Fibroblast of mammary gland (primary cell): ENCODE data around the gene PDXDC1.
"Not testable (repeated sequence)": the region's sequence is repeated elsewhere in the genome, so short reads cannot be mapped to it uniquely, and the experiment has no call there.

Source experiments
- DNase-seq: peaks from one replicate; pipeline ENCODE4 v3.0.0-alpha.2; 2010; ENCODE audit warnings: low read depth
- H3K4me3 ChIP-seq: 2 replicates; pipeline ENCODE4 v1.5.1; 2011; ENCODE audit warnings: low read depth, mild to moderate bottlenecking, low read length, moderate library complexity; ENCODE audit not compliant: control insufficient read depth

The PDXDC1 gene

DNA sequence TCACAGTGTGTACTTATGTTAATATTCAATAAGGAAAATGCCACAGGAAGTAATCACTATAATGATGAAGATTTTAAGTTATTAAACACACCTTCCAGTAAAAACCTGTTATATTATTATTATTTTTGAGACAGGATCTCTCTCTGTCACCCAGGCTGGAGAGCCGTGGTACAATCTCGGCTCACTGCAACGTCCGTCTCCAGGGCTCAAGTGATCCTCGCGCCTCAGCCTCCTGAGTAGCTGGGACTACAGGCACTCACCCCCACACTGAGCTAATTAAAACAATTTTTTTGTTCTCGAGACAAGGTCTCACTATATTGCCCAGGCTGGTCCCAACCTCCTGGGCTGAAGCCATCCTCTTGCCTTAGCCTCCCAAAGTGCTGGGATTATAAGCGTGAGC lies 3.5 kb downstream of the PDXDC1 start:
- H3K4me3 ChIP-seq, DNase-seq: not testable (repeated sequence)

DNA sequence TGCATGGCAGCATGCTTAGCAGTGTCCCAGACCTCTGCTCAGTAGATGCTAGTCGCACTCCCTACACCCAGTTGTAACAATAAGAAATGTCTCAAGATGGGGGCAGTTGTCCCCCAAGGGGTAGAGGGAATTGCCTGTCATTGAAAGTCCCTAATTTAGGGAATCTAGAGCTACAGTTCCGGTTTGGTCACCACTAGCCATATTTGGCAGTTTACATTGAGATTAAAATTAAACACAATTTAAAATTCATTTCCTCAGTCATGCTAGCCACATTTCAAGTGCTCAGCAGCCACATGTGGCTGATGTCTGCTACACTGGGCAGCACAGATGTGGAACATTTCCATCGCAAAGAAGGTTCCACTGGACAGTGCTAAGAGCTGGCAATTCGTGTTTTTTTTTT lies 4.1 kb downstream of the PDXDC1 start:
- not testable (repeated sequence) for H3K4me3 ChIP-seq, DNase-seq

DNA sequence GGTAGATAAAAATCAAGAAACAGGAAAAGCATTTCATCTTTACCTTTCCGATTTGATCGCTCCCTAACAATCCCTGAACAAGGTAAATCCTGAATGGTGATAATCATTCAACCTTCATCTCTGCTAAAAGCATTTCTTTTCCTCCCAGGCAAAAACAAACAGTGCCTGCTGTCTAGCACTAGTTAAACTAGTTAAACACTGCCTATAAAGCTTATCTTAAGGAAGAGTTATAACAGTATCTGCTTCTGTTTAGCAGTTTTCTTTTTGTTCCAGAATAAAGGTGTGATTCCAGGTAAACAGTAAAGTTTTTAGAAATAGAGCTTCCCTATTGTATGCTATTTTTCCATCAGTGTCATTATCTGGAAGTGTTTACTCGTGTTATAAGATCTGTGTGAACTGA lies 6.4 kb downstream of the PDXDC1 start:
- DNase-seq, H3K4me3 ChIP-seq: not testable (repeated sequence)

DNA sequence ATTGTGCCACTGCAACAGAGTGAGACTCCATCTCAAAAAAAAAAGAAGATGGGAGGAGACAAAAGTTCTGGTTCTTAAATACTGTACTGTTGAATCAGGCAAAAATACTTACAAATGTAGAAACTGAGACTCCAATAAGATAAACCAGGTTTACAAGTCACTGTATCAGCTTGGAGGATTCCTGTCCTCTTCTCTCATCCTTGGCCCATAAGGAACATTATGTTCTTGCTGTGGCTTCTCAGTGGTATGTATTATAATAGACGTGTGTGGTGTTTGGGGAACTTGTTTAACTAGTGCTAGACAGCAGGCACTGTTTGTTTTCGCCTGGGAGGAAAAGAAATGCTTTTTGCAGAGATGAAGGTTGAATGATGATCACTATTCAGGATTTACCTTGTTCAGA lies 7.7 kb downstream of the PDXDC1 start:
- not testable (repeated sequence) for H3K4me3 ChIP-seq
- peak; percentile 38 for DNase-seq

DNA sequence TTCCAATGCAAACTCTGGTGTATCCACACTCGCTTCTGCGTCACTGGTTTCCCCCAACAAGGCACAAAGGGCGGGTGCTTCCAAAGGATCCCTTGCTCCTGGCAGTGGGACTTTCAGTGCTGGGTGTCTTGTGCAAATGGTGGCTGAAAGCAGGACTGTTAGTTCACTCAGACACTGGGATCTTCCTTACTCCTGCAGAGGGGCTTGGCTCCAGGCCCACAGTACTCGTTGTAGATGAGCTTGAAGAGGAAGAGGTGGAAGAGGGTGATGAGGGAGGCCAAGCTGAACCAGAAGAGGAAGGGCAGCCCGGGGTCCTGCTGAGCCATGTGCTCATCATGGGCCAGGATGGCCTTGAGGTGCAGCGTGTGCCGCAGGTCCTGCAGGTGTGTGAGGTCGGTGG lies 13.3 kb downstream of the PDXDC1 start:
- H3K4me3 ChIP-seq, DNase-seq: not testable (repeated sequence)

DNA sequence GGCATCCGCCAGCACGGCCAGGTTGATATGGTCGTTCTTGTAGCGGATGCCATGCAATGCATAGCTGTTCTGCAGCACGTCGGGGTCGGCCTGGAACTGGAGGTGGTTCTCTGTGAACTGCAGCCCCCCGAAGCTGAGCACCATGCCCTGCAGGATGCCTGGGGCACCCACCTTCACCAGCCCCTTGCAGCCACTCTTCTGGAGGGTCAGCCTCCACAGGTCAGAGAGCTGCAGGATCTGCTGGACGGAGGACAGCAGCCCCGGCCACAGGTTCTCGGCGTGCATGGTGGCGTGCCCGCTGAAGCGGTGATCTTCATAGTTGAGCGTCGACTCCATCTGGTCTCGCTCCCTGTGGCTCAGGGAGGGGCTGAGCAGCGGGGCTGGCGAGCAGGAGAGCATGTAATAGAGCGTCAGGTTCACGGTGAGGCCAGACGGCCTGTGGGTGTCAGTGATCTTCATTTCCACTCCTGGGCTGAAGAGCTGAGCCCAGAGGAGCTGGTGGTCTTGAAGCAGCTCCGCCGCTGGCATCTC lies 13.9 kb downstream of the PDXDC1 start:
- H3K4me3 ChIP-seq, result not testable (repeated sequence)

DNA sequence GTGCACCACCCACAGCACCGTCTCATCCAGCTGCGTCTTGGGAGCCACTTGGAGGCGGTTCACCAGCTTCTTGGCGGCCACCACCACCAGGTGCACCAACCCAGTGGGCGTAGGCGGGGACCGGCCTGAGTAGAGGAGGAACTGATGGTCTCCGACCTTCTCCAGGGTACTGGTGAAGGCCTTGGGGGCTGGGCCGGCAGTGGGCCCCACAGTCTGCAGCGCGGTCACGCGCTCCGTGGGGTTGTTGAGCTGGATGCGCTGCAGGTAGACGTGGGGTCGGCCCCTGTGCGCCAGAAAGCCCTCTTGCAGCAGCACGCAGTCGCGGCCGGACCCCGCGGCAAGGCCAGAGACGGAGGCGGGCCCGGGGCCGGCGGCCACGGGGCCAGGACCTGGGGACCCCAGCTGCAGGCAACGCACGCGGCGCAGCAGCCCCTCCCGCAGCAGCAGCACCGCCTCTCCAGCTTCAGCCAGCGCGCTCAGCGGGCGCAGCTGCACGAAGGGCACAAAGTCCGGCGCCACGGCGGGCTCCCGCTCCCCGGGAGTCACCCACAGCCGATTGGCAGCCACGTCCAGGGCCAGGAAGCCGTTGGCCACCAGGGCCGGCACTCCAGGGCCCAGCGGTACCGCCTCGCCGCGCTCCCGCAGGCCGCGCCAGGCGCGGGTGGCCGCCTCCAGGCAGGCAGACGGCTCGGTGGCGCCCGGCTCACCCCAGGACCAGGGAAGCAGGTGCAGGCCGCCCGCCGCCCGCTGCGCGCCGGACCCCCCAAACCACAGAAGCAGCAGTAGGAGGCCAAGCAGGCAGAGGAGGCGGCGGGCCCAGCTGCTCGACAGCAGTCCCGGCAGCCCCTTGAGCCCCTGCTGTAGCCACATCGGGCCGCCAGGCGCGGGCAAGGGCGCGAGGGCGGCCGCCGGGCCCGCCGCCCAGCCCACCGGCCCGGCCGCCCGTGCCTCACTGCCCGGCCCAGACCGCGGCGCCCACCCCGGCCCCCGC lies 14.8 kb downstream of the PDXDC1 start:
- not testable (repeated sequence) for H3K4me3 ChIP-seq

More for the DNA sequence above, 13.9 kb downstream of the PDXDC1 start:
- DNase-seq, result not testable (repeated sequence)

DNA sequence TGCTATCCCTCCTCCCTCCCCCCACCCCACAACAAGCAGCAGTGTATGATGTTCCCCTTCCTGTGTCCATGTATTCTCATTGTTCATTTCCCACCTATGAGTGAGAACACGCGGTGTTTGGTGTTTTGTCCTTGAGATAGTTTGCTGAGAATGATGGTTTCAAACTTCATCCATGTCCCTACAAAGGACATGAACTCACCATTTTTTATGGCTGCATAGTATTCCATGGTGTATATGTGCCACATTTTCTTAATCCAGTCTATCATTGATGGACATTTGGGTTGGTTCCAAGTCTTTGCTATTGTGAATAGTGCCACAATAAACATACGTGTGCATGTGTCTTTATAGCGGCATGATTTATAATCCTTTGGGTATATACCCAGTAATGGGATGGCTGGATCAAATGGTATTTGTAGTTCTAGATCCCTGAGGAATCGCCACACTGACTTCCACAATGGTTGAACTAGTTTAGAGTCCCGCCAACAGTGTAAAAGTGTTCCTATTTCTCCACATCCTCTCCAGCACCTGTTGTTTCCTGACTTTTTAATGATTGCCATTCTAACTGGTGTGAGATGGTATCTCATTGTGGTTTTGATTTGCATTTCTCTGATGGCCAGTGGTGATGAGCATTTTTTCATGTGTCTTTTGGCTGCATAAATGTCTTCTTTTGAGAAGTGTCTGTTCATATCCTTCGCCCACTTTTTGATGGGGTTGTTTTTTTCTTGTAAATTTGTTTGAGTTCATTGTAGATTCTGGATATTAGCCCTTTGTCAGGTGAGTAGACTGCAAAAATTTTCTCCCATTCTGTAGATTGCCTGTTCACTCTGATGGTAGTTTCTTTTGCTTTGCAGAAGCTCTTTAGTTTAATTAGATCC lies 18.7 kb downstream of the PDXDC1 start:
- not testable (repeated sequence) for DNase-seq, H3K4me3 ChIP-seq

More for the DNA sequence above, 14.8 kb downstream of the PDXDC1 start:
- not testable (repeated sequence) for DNase-seq

DNA sequence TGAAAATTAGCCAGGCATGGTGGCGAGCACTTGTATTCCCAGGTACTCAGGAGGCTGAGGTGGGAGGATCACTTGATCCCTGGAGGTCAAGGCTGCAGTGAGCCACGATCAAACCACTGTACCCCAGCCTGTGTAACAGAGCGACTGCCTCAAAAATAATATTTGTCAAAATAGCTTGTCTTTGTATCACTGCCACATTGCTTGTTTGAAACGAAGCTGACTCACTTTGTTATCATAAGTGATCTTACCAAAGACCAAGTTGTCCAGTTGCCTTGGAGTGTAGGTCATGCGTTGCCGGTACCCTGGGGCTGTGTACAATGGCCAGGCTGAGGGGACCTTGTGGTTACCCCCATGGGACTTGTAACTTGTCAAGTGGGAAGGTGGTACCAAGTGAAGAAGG lies 21.9 kb downstream of the PDXDC1 start:
- H3K4me3 ChIP-seq, result not testable (repeated sequence)
- DNase-seq, result peak; percentile 46

DNA sequence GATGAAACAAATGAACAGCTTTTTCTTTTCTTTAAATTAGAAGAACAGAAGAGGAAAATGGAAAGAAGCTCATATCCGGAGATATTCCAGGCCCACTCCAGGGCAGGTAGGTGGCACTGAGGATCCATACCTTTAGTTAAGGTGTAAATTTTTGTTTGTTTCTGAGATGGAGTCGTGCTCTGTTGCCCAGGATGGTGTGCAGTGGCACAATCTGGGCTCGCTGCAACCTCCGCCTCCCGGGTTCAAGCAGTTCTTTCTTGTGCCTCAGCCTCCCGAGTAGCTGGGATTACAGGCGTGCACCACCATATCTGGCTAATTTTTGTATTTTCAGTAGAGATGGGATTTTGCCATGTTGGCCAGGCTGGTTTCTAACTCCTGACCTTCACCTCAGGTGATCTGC lies 23.5 kb downstream of the PDXDC1 start:
- H3K4me3 ChIP-seq, DNase-seq: not testable (repeated sequence)

DNA sequence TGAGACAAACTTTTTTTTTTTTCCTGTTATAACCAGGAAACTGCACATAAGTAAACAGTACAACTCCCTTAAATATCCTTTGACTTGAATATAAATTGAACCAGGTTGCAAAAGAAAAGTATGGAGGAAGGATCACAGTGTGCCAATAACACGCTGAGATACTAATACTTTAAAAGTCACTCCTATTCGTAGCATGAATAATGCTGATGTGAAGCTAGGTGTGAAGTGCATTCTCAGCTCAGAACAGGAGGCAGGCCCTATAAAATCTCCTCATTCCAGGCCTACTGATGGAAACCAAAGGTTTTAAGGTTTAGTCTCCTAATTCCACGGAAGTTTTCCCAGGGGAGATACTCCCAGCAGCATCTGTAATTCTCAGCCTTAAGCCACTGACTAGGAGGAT lies 25.0 kb downstream of the PDXDC1 start:
- DNase-seq, H3K4me3 ChIP-seq: not testable (repeated sequence)

DNA sequence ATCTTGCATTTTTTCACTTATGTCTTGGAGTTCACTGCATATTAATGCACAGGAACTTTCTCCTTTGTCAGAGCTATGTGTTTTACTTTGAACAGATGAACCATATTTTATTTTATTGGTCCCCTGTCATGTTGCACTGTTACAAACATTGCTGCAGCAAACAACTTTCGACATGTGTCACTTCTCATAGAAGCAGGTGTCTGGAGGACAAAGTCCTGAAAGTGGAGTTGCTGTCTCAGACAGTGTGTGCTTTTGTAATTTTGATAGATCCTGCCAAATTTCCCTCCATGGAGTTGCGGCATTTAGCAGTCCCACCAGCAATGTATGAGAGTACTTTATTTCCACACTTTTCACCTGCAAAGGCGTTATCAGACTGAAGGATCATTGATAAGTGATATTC lies 27.6 kb downstream of the PDXDC1 start:
- not testable (repeated sequence) for H3K4me3 ChIP-seq, DNase-seq

DNA sequence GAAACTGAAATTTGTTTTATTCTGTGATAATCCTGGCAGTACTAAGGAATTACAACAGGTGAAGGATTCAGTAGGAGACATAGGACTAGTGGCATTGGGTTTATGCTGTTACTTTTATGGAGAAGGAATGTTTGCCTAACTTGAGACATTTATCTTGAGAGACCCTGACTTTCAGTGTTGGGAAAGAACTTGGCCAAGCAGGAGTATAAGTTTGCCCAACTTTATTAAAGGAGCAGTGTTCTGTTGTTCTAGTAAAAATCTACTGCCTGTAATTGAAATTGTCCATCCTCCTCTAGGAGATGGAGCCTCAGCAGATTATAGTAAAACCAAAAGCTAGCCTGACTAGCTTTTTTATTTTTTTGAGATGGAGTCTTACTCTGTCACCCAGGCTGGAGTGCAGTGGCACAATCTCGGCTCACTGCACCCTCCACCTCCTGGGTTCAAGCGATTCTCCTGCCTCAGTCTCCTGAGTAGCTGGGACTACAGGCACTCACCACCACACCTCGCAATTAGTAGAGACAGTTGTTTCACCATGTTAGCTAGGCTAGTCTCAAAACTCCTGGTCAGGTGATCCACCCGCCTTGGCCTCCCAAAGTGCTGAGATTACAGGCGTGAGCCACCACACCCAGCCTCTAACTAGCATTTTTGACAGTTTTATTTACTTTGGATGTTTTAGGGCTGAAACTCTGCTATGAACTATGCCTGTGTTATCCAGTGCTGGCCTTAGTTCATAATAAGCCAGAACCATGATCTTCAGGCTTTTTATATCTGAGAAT lies 30.7 kb downstream of the PDXDC1 start:
- not testable (repeated sequence) for DNase-seq, H3K4me3 ChIP-seq

DNA sequence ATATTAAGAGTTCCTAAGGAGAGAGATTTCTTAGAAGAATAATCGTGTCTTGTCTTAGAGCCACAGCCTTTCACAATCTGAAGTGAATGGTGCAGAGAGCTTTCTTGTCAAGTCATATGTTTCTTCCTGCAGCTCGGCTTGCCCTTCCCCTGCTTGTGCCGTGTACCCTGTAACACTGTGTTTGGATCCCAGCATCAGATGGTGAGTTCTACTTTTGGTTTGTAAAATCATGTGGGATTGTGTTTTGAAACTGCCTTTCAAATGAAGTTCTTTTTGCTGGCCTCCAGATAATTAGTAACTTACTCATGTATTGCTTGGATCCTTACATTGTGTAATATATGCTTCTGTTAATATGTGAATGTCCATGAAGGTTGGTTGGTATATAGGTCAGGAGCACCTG lies 33.8 kb downstream of the PDXDC1 start:
- DNase-seq, H3K4me3 ChIP-seq: not testable (repeated sequence)

DNA sequence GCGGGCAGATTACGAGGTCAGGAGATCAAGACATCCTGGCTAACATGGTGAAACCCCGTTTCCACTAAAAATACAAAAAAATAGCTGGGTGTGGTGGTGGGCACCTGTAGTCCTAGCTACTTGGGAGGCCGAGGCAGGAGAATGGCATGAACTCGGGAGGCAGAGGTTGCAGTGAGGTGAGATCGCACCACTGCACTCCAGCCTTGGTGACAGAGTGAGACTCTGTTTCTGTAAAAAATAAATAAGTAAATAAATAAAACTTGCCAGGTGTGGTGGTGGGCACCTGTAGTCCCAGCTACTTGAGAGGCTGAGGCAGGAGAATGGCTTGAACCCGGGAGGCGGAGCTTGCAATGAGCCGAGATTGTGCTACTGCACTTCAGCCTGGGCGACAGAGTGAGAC lies 38.1 kb downstream of the PDXDC1 start:
- DNase-seq, H3K4me3 ChIP-seq: not testable (repeated sequence)

DNA sequence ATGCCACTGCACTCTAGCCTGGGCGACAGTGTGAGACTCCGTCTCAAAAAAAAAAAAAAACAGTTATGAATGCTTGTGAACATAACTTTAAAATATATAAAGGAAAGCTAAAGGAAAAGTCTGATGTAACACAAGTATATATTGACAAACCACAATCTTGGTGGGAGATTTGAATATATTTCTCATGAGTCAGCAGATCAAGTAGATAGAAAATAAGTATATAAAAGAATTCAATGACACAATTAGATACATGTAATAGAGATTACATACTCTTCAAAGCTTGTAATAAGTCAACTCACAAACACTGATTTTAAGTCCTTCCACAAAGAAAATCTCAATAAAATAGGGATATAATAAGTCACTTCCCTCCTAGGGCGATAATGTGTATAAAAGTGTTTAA lies 40.8 kb downstream of the PDXDC1 start:
- not testable (repeated sequence) for H3K4me3 ChIP-seq, DNase-seq

DNA sequence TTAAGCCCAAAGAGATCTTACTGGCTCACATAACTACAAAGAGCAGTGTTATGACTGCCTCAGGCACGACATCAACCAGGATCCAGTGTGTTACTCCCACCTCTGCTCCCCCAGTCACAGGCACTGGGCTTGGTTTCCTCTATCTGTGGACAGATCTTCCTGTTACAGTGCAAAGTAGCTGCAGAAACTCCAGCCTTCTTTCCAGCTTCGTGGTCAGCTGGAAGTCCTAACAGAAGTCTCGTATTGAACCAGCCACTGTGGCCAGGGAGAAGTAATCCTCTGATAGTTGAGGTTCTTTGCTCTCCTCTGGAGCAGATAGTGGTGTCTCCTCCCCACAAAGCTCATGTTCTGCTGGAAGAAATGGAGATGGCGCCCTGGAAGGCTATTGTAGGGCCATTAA lies 41.5 kb downstream of the PDXDC1 start:
- not testable (repeated sequence) for DNase-seq, H3K4me3 ChIP-seq

DNA sequence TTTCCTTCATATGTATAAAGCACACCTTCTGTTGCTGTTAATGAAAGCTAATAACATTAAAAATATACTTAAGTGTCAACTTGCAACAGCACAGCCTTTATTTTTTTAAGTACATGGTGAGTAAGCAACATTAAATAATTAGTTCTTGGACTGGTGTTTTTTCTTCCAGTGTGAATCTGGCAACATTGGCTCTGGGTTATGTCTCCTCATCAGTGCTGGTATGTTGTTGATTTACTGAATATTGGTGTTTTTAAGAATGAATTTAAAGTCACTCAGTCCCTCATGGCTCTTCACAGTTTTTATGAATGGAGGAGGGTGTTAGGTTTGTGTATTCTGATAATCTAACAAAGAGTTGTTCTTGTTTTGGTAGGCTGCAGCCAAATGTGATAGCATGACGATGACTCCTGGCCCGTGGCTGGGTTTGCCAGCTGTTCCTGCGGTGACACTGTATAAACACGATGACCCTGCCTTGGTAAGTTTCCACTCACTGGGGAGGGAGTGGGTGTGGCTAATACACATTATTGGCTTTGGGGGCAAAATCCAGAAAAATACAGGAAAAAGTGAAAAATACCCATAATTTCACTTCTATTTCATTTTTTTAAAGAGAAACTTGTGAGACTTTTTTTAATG lies 42.2 kb downstream of the PDXDC1 start:
- peak; percentile 79 for DNase-seq

More for the DNA sequence above, 42.2 kb downstream of the PDXDC1 start:
- not testable (repeated sequence) for H3K4me3 ChIP-seq
